SU-DHL-6 (cell line): ENCODE measurements around the gene GEMIN4.

ENCODE experiments used
- H2AFZ ChIP-seq: fragments of 200-600 bp; sonication (generic); 2 replicates; pipeline ENCODE4 v1.6.1; 2014; ENCODE audit warnings: low read depth, mild to moderate bottlenecking, moderate library complexity, mixed read lengths, antibody characterized with exemption, low read length; ENCODE audit not compliant: severe bottlenecking
- H3F3A ChIP-seq: fragments of 200-600 bp; shearing (Covaris generic); 2 replicates; pipeline ENCODE4 v1.6.0; 2016; ENCODE audit warnings: antibody characterized with exemption, mild to moderate bottlenecking; ENCODE audit not compliant: insufficient read depth
- H3K27ac ChIP-seq: fragments of 200-600 bp; sonication (generic); 2 replicates; pipeline ENCODE4 v1.5.1; 2016; ENCODE audit warnings: low read depth, mild to moderate bottlenecking, low read length, moderate library complexity, mixed read lengths
- H3K27me3 ChIP-seq: fragments of 200-600 bp; sonication (generic), shearing (Covaris generic); 2 replicates; pipeline ENCODE4 v1.6.0; 2014; ENCODE audit warnings: mild to moderate bottlenecking, low read length
- H3K36me3 ChIP-seq: fragments of 200-600 bp; sonication (generic); 2 replicates; pipeline ENCODE4 v1.6.1; 2014; ENCODE audit warnings: mild to moderate bottlenecking, low read length, mixed read lengths
- H3K4me2 ChIP-seq: fragments of 300-600, 200-600 bp; shearing (Covaris generic), sonication (generic); 2 replicates; pipeline ENCODE4 v1.6.0; 2014; ENCODE audit warnings: low read length, low read depth, mild to moderate bottlenecking; ENCODE audit not compliant: poor library complexity, severe bottlenecking
- H3K4me3 ChIP-seq: fragments of 200-600 bp; sonication (generic); 2 replicates; pipeline ENCODE4 v1.5.1; 2014; ENCODE audit warnings: antibody characterized with exemption, low read length, mild to moderate bottlenecking, mixed read lengths; ENCODE audit not compliant: insufficient read depth, poor library complexity, severe bottlenecking
- H3K79me2 ChIP-seq: fragments of 200-600 bp; sonication (generic); 2 replicates; pipeline ENCODE4 v1.6.1; 2014; ENCODE audit warnings: mild to moderate bottlenecking, low read length, moderate library complexity; ENCODE audit not compliant: insufficient read depth
- H3K9ac ChIP-seq: fragments of 200-600 bp; sonication (generic); 2 replicates; pipeline ENCODE4 v1.7.0; 2014; ENCODE audit warnings: mild to moderate bottlenecking, low read length
- H3K9me2 ChIP-seq: fragments of 200-600 bp; sonication (generic); replicated peaks from 2 replicates; pipeline ENCODE4 v1.6.1; 2014; ENCODE audit warnings: low read length; ENCODE audit not compliant: insufficient read depth
- H3K9me3 ChIP-seq: fragments of 200-600 bp; sonication (generic); 2 replicates; pipeline ENCODE4 v1.6.1; 2014; ENCODE audit warnings: low read length, mixed read lengths; ENCODE audit not compliant: insufficient read depth
- H4K20me1 ChIP-seq: fragments of 200-600 bp; sonication (generic); 2 replicates; pipeline ENCODE4 v1.6.1; 2014; ENCODE audit warnings: low read depth, mild to moderate bottlenecking, antibody characterized with exemption, low read length, moderate library complexity, mixed read lengths
- EZH2phosphoT487 ChIP-seq: fragments of 200-600 bp; sonication (generic), shearing (Covaris generic); conservative IDR thresholded peaks from 2 replicates; pipeline ENCODE4 v1.6.1; 2018; ENCODE audit warnings: mild to moderate bottlenecking, antibody characterized with exemption, low read length, moderate library complexity, mixed read lengths
- TF ChIP-seq, protein P1 (sequence below): fragments of 200-600 bp; sonication (generic); IDR thresholded peaks from one replicate; pipeline ENCODE4 v1.5.1; 2017; ENCODE audit warnings: antibody characterized with exemption, mild to moderate bottlenecking, low read length, moderate library complexity; ENCODE audit not compliant: insufficient read depth, poor library complexity, severe bottlenecking

Gene GEMIN4

DNA sequence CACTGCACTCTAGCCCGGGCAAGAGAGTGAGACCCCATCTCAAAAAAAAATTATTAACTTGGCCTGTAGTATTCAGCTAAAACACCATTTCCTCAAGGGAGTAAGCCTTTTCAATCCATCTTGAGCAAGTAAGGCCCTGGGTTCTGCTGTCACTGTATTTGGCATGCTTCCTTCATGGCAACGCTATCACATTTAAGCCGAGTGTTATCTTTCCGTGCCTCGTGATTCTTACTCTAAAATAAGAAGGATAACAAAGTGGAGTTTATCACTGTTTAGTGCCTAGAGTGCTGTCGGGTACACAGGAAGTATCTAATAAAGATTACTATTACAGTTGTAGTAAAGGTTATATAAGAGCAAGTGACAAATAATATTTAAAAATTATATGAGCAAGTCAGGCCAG lies 46.2 kb downstream of the GEMIN4 start:
- Histone ChIP-seq H3K9me2 (no peaks in the 10 kb centered on the region), H3K9ac (no peak overlapping the region), H3K79me2 (peaks cover 14% of the 10 kb centered on the region; the same call in 1 of the 2 replicates), H3K27ac (no peak overlapping the region), H2AFZ (no peak overlapping the region), H3F3A (peaks cover 2% of the 10 kb centered on the region; the same call in 1 of the 2 replicates), H3K4me3 (no peak overlapping the region), H3K9me3 (no peaks in the 10 kb centered on the region), H3K4me2 (no peak overlapping the region), H3K36me3 (0 out of 2 replicates have a peak, but pooled peaks cover 2% of the 10 kb centered on the region), H3K27me3 (no peaks in the 10 kb centered on the region), H4K20me1 (no peaks in the 10 kb centered on the region)
- TF ChIP-seq, protein P1, sequence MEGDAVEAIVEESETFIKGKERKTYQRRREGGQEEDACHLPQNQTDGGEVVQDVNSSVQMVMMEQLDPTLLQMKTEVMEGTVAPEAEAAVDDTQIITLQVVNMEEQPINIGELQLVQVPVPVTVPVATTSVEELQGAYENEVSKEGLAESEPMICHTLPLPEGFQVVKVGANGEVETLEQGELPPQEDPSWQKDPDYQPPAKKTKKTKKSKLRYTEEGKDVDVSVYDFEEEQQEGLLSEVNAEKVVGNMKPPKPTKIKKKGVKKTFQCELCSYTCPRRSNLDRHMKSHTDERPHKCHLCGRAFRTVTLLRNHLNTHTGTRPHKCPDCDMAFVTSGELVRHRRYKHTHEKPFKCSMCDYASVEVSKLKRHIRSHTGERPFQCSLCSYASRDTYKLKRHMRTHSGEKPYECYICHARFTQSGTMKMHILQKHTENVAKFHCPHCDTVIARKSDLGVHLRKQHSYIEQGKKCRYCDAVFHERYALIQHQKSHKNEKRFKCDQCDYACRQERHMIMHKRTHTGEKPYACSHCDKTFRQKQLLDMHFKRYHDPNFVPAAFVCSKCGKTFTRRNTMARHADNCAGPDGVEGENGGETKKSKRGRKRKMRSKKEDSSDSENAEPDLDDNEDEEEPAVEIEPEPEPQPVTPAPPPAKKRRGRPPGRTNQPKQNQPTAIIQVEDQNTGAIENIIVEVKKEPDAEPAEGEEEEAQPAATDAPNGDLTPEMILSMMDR, result no peak
- no peak for TF ChIP-seq EZH2phosphoT487

DNA sequence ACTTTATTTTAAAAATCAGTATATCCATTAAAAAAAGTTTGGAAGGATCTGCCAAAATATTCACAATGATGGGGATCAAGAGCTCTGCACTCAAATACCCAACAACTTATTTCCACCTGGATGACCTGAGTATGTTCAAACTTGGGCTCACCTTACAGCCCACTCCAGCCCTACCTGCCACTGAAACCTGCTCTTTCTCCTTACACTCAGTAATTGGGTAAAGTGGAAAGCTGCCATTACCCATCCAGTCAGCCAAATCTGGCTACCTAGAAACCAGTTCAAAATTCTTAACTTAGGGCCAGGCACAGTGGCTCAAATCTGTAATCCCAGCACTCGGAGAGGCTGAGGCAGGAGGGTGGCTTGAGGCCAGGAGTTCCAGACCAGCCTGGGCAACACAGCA lies 47.1 kb downstream of the GEMIN4 start:
- no peak overlapping the region for H3K4me3 ChIP-seq
- H3K27me3 ChIP-seq, result no peaks in the 10 kb centered on the region
- H4K20me1 ChIP-seq, result no peaks in the 10 kb centered on the region
- H3K4me2 ChIP-seq, result no peak overlapping the region
- H3F3A ChIP-seq, result peaks cover 4% of the 10 kb centered on the region; the same call in 1 of the 2 replicates
- no peak overlapping the region for H3K9ac ChIP-seq
- H2AFZ ChIP-seq, result no peak overlapping the region
- H3K36me3 ChIP-seq, result no peaks in the 10 kb centered on the region
- peaks cover 14% of the 10 kb centered on the region; the same call in 1 of the 2 replicates for H3K79me2 ChIP-seq
- no peaks in the 10 kb centered on the region for H3K9me2 ChIP-seq
- TF ChIP-seq, protein P1, result no peak
- H3K9me3 ChIP-seq, result no peaks in the 10 kb centered on the region
- H3K27ac ChIP-seq, result no peak overlapping the region

DNA sequence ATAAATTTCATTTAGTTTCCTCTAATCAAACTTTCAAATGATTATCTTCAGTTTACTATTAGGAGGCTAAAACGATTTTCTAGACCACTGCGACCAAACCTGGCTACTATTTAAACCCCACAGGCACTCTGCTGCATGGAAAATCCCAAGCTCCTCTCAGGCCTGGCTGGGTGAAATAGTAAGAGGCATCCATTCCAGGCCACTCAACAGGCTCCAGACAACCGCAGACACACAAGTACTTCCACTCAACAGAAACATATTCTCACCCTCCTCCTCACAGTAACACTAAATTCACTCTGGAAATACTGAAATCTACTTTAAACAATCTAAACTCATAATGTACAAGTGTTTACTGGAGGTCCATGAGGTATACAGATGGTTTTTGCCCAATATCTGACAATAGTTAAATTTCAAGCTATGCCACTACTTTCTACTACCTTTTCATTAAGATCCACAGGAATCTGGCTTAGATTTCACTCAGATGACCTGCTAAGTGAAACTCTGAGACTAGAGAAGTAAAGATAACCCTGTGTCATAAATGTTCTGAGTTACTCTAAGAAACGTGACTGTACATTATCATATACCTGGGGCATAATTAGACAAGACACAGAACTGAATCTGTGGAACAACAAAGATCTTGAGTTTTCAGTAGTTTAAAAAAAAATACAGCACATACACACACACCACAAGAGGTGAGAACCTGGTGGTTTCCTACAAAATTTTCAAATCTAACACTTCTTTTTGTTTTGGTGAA lies 47.8 kb downstream of the GEMIN4 start:
- TF ChIP-seq, protein P1, result no peak
- TF ChIP-seq EZH2phosphoT487, result no peak
- H3K9me2 ChIP-seq, result no peaks in the 10 kb centered on the region
- H3K4me2 ChIP-seq, result no peak overlapping the region
- no peak overlapping the region for H3K4me3 ChIP-seq
- H3K79me2 ChIP-seq, result peaks cover 14% of the 10 kb centered on the region; the same call in 1 of the 2 replicates
- H4K20me1 ChIP-seq, result no peaks in the 10 kb centered on the region
- no peaks in the 10 kb centered on the region for H3K27me3 ChIP-seq
- H3K9ac ChIP-seq, result no peak overlapping the region
- H3K27ac ChIP-seq, result no peak overlapping the region
- no peaks in the 10 kb centered on the region for H3K9me3 ChIP-seq
- peaks cover 4% of the 10 kb centered on the region; the same call in 1 of the 2 replicates for H3F3A ChIP-seq
- no peaks in the 10 kb centered on the region for H3K36me3 ChIP-seq
- H2AFZ ChIP-seq, result no peak overlapping the region
